ENCODE measurements around the gene ZNF831.

DNA sequence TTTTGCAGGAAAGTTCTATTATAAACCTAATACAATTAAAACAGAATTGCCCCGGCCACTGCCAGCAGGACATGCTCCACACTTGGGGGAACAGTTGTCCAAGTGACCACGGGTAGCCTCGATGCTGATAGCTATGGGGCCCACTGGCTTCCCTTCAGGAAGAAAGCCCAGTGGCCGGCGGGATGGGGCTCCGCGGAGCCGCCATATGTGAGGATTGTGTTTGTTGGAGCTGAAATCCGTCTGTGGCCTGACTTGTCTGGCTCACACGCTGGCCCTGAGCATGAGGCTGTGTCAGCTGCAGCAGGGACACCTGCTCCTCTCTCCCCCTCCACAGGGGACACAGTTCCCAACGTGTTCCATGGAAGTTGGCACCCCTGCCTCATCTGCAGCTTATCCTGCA lies 46.6 kb downstream of the ZNF831 start:
- TF ChIP-seq, protein P1, sequence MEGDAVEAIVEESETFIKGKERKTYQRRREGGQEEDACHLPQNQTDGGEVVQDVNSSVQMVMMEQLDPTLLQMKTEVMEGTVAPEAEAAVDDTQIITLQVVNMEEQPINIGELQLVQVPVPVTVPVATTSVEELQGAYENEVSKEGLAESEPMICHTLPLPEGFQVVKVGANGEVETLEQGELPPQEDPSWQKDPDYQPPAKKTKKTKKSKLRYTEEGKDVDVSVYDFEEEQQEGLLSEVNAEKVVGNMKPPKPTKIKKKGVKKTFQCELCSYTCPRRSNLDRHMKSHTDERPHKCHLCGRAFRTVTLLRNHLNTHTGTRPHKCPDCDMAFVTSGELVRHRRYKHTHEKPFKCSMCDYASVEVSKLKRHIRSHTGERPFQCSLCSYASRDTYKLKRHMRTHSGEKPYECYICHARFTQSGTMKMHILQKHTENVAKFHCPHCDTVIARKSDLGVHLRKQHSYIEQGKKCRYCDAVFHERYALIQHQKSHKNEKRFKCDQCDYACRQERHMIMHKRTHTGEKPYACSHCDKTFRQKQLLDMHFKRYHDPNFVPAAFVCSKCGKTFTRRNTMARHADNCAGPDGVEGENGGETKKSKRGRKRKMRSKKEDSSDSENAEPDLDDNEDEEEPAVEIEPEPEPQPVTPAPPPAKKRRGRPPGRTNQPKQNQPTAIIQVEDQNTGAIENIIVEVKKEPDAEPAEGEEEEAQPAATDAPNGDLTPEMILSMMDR (IDR thresholded peaks at IDR 0.05 in 2 of 3, conservative IDR thresholded peaks at IDR 0.05 in 1 of 3; ENCODE audit: borderline replicate concordance in 1 of 3, insufficient read depth in 1 of 3, low read depth in 2 of 3, low read length in 2 of 3) = no peak
- TF ChIP-seq EZH2 (IDR thresholded peaks at IDR 0.05) (no peak), SP1 (IDR thresholded peaks at IDR 0.05; ENCODE audit: low read depth) (no peak), POLR2A (IDR thresholded peaks at IDR 0.05; ENCODE audit: borderline replicate concordance, extremely low read depth, insufficient read depth, insufficient read length) (no peak), CBX3 (IDR thresholded peaks at IDR 0.05; ENCODE audit: low read depth) (no peak), CEBPB (IDR thresholded peaks at IDR 0.05; ENCODE audit: low read depth) (no peak), POLR2AphosphoS5 (IDR thresholded peaks at IDR 0.05; ENCODE audit: low read depth, low read length) (no peak), YY1 (IDR thresholded peaks at IDR 0.05; ENCODE audit: extremely low read depth, insufficient replicate concordance, low read depth, low read length) (no peak), EZH2phosphoT487 (IDR thresholded peaks at IDR 0.05; ENCODE audit: borderline replicate concordance) (no peak), ZNF274 (IDR thresholded peaks at IDR 0.05; ENCODE audit: low read depth, low read length) (no peak), SIN3A (IDR thresholded peaks at IDR 0.05; ENCODE audit: low read depth) (no peak)
